Cardiac fibroblast (primary cell): ENCODE measurements around the gene ACBD4.

Source experiments
- DNase-seq, 2 donors: peaks; one replicate each; pipeline versions ENCODE4 v3.0.0 to v3.0.0-alpha.2; 2010; ENCODE audit warnings: low read depth in 2 of 2
- H3K4me3 ChIP-seq, 2 donors: replicated peaks in 1 of 2; 1 replicate in 1 of 2; 2 replicates in 1 of 2; pipeline ENCODE4 v1.5.1; 2011; ENCODE audit warnings: low read depth in 2 of 2, low read length in 2 of 2, mild to moderate bottlenecking in 2 of 2, moderate library complexity in 1 of 2
- CTCF ChIP-seq: IDR thresholded peaks from one replicate; pipeline ENCODE4 v1.5.1; 2011; ENCODE audit warnings: low read depth, mild to moderate bottlenecking, low read length, inconsistent platforms

The ACBD4 gene

GRCh38 chr17:45108051-45108450 lies 27.4 kb upstream of the ACBD4 start:
- no peak for DNase-seq
- TF ChIP-seq CTCF, result no peak
- no peak overlapping the region for H3K4me3 ChIP-seq

DNA sequence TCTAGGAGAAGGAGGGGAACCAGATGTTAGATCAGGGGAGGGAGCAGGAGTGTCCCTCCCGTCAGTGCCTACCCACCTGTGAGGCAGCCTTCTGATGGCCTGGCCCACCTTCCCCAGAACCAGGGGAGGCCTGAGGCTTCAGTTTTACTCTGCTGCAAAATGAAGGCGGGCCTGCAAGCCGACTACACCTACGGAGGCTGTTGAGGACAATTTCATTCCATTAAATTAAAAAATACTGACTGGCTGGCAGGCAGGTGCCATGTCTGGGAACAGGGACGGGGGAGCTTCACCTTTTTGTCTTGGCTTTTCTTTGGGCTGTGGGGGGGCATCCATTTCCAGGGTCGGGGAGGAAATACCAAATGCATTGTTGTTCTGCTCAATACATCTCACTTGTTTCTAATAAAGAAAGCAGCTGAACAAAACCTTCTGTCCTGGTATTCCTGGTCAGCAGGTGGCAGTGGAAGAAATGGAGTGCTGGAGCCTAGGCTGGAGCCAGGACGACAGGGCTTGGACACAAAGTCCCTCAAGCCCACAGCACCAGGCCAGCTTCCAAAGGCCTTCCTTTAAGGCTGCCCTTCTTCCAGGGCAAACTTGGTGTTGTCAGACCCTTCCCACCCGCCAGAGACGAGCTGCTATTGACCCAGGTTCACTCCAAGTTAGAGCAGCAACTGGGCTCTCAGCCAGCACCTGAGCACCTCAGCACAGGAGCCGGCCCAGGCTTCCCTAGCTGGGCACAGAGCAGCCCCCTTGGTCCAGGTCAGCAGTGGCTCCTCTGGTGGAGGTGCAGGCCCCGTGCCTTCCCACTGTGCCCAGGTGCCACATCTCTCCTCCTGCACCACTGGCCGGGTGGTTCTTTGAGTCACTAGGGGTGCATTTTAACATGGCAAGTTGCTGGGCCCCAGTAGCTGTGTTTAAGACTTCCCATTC lies 26.6 kb upstream of the ACBD4 start:
- H3K4me3 ChIP-seq, result no peak overlapping the region
- TF ChIP-seq CTCF, result no peak
- no peak for DNase-seq

DNA sequence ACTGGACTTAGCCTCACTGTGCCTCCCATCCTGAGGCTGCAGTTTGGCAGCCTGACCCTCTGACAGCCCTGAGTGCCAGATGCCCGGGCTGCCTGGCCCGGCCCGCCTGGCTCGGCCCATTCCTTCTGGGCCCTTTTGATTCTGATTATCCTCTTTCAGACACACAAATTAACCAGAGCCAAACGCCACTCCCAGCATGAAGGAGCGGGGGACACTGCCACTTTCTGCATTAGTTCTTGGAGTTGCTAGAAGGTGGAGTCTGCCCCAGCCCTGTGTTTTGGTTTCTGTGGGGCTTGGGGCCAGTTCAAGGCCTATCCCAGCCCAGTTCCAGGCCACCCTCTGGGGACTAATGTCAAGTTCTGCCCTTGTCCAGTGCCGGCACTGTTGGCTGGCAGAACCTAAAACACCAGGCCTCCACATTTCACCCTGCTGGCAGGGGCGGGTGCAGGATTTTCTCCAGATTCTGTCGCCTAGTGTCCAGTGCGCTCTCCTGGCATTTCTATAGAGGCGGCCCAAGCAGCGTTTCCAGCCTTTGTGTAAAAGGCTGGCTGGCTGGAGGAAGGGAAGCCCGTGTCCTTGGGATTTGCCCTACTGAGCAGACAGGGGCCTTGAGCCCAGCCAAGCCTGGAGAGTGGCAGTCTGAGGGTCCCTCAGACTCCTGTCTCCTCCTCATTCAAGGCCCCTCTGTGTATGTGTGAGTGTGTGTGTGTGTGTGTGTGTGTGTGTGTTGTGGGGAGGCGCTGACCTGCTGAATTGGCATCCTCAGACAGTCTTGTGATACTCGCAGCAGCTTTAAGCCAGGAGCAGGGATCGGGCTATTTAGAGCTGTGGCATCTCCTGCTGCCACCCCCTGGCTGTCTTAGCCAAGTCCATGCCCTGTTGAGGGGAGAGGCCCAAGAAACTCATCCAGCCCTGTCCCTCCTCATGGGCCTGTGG lies 24.5 kb upstream of the ACBD4 start:
- DNase-seq, result peak in 1 of 2 donors; percentile 45
- H3K4me3 ChIP-seq, result no peak overlapping the region
- no peak for TF ChIP-seq CTCF

DNA sequence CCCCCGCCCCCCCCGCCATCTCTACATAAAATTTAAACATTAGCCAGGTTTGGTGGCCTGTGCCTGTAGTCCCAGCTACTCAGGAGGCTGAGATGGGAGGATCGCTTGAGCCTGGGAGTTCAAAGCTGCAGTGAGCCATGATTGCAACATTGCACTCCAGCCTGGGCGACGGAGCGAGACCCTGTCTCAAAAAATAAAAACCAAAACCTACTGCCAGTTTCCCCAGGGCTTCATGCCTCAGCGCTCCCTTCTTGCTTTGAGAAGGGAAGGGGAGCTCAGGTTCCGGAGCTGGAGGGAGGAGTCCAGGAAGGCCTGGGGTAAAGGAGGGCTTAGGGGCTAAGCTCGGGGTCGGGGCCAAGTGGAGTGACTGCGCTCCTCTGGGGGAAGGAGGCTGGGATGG lies 23.6 kb upstream of the ACBD4 start:
- TF ChIP-seq CTCF, result no peak
- no peak overlapping the region for H3K4me3 ChIP-seq
- no peak for DNase-seq

GRCh38 chr17:45112559-45113423 lies 22.7 kb upstream of the ACBD4 start:
- H3K4me3 ChIP-seq, result no peak overlapping the region

More at GRCh38 chr17:45112559-45113423, 22.7 kb upstream of the ACBD4 start:
- no peak for TF ChIP-seq CTCF
- DNase-seq, result no peak
